22Rv1 (cell line): Measurements from ENCODE around the gene ARVCF.

Source experiments
- ZFX ChIP-seq: fragments of 450-650 bp; IDR thresholded peaks from 2 replicates; pipeline ENCODE4 v1.6.1; 2017; ENCODE audit warnings: antibody characterized with exemption, borderline replicate concordance
- TF ChIP-seq, protein P1 (sequence below): fragments of 450-650 bp; IDR thresholded peaks from 2 replicates; pipeline ENCODE4 v1.5.1; 2017; ENCODE audit warnings: mild to moderate bottlenecking

DNA sequence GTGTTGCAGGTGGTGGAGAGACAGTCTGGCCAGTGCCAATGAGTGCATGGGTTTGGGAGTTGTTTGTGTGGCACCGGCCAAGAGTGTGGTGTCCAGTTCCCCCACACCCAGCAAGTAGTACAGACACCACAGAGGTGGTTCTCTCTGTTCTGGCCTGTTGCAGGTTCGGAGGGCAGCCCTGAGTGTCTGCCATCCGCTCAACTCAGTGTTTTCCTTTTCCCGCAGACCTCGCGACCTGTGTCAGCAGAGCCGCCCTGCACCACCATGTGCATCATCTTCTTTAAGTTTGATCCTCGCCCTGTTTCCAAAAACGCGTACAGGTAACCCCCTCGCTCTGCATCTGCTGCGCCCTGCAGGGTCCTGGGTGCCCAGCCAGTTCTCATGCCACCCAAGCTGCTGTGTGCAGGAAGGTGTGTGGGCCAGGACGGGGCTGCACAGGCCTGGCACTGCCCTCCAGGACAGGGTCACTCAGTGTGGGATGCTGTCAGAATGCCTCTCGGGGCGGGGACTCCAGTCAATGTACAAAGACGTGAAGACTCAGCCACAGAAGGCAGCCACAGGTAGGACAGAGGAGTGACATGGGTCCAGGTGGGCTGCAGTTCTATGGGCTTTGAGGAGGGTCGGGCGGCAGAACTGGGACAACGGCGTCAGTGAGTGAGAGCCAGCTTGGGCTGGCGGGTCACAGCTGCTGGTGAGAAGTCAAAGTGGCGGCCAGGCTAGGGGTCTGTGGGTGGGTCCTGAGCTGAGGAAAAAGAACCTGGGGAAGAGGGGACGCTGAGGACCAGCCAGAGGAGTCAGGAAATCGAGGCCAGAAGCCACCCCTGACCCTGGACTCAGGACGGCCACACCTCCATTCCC, 20.1 kb upstream of the ARVCF start:
- TF ChIP-seq, protein P1, sequence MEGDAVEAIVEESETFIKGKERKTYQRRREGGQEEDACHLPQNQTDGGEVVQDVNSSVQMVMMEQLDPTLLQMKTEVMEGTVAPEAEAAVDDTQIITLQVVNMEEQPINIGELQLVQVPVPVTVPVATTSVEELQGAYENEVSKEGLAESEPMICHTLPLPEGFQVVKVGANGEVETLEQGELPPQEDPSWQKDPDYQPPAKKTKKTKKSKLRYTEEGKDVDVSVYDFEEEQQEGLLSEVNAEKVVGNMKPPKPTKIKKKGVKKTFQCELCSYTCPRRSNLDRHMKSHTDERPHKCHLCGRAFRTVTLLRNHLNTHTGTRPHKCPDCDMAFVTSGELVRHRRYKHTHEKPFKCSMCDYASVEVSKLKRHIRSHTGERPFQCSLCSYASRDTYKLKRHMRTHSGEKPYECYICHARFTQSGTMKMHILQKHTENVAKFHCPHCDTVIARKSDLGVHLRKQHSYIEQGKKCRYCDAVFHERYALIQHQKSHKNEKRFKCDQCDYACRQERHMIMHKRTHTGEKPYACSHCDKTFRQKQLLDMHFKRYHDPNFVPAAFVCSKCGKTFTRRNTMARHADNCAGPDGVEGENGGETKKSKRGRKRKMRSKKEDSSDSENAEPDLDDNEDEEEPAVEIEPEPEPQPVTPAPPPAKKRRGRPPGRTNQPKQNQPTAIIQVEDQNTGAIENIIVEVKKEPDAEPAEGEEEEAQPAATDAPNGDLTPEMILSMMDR = no peak
- no peak for TF ChIP-seq ZFX
